HG03469 (cell line): Measurements from ENCODE around the gene RBM38.

Source experiments
- ATAC-seq: cut with Tn5 transposase; IDR thresholded peaks from one replicate; pipeline ENCODE4 v1.9.1; 2021; ENCODE audit warnings: mild to moderate bottlenecking, moderate library complexity, moderate number of reproducible peaks; ENCODE audit not compliant: unreplicated experiment

The RBM38 gene

GRCh38 chr20:57433657-57434389, 42.6 kb downstream of the RBM38 start:
- ATAC-seq = no peak

GRCh38 chr20:57434390-57434700, 43.1 kb downstream of the RBM38 start:
- no peak for ATAC-seq

GRCh38 chr20:57435105-57435497, 43.9 kb downstream of the RBM38 start:
- no peak for ATAC-seq

GRCh38 chr20:57435498-57436222, 44.5 kb downstream of the RBM38 start:
- no peak for ATAC-seq

GRCh38 chr20:57436223-57436545, 45.0 kb downstream of the RBM38 start:
- no peak for ATAC-seq

- no peak for ATAC-seq
Measured at GRCh38 chr20:57437267-57437666, 46.1 kb downstream of the RBM38 start.

GRCh38 chr20:57437672-57438330, 46.6 kb downstream of the RBM38 start:
- no peak for ATAC-seq

- no peak for ATAC-seq
Measured at GRCh38 chr20:57438552-57438951, 47.4 kb downstream of the RBM38 start.

GRCh38 chr20:57439432-57439831, 48.2 kb downstream of the RBM38 start:
- no peak for ATAC-seq

- ATAC-seq = no peak
Measured at GRCh38 chr20:57439993-57440392, 48.8 kb downstream of the RBM38 start.

GRCh38 chr20:57440678-57441509, 49.7 kb downstream of the RBM38 start:
- ATAC-seq = no peak

GRCh38 chr20:57441510-57442154, 50.4 kb downstream of the RBM38 start:
- no peak for ATAC-seq

- ATAC-seq = no peak
Measured at GRCh38 chr20:57442158-57442887, 51.1 kb downstream of the RBM38 start.

- no peak for ATAC-seq
Measured at GRCh38 chr20:57442888-57443239, 51.7 kb downstream of the RBM38 start.

- no peak for ATAC-seq
Measured at GRCh38 chr20:57443349-57444265, 52.4 kb downstream of the RBM38 start.

- no peak for ATAC-seq
Measured at GRCh38 chr20:57444394-57445048, 53.3 kb downstream of the RBM38 start.

GRCh38 chr20:57445298-57445697, 54.1 kb downstream of the RBM38 start:
- no peak for ATAC-seq

GRCh38 chr20:57445774-57446173, 54.6 kb downstream of the RBM38 start:
- ATAC-seq = no peak
